Stomach smooth muscle (tissue), 2 donors: ENCODE measurements around the gene GLB1L.

ENCODE experiments used
- H3K27ac ChIP-seq: one replicate; pipeline ENCODE4 v1.7.0; 2013; ENCODE audit warnings: mild to moderate bottlenecking, low read length, inconsistent platforms
- H3K27me3 ChIP-seq, 2 donors: one replicate each; pipeline ENCODE4 v1.7.0; 2013; ENCODE audit warnings: low read length in 2 of 2; ENCODE audit not compliant: insufficient read depth in 2 of 2, control insufficient read depth in 1 of 2
- H3K36me3 ChIP-seq, 2 donors: one replicate each; pipeline ENCODE4 v1.7.0; 2013; ENCODE audit warnings: low read length in 2 of 2; ENCODE audit not compliant: control insufficient read depth in 2 of 2, insufficient read depth in 2 of 2
- H3K4me1 ChIP-seq: one replicate; pipeline ENCODE4 v1.7.0; 2013; ENCODE audit warnings: low read length; ENCODE audit not compliant: control insufficient read depth, insufficient read depth
- H3K4me3 ChIP-seq, 2 donors: one replicate each; pipeline ENCODE4 v1.7.0; 2013; ENCODE audit warnings: low read length in 2 of 2
- H3K9ac ChIP-seq, 2 donors: one replicate each; pipeline ENCODE4 v1.7.0; 2013; ENCODE audit warnings: low read length in 2 of 2, mild to moderate bottlenecking in 1 of 2
- H3K9me3 ChIP-seq, 2 donors: one replicate each; pipeline ENCODE4 v1.7.0; 2013; ENCODE audit warnings: low read length in 2 of 2; ENCODE audit not compliant: control insufficient read depth in 2 of 2
- donor health status: healthy.
- donor health status: Pancreatic carcinoma.

GLB1L gene

DNA sequence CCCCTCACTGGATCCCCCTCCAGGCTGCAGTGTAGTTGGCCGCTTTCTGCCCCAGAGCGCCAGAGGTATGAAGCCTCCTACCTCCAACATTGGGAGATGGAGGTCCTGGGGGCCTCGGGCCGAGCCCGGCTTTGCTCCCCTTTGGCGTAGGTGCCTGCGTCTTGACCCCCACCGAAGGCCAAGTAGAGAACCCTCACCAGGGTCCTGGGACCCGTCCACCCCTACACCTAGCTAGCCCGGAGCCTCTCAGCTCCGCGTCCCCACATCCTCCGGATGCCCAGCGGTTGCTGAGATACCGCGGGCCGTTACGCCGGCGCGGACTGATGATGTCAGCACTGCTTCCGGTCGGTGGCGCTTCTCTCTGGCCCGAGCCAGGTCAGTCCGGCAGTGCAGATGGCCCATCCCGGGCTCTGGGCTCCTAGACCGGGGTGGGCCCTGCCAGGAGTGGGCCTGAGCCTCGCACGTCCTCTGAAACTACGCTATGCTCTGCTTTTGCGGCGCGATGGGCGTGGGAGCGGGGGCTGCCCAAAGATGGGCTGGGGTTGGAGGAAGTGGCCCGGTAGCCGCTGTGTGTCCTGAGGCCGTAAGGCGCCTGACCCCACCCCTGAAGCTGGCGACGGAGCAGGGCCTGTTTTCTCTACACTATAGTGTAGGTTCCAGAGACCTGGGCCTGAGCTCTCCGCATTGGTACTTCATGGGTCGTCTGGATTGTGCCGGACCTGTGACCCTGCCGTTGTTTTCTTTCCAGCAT lies at the start of gene GLB1L, which contains the start of gene STK16:
TSS of gene GLB1L (minus strand) at position 297 of the 751 bp plus-strand sequence. CDS start 1,871 bp downstream, outside the sequence.
TSS of gene STK16 (plus strand) at position 332 of the 751 bp plus-strand sequence. CDS start 521 bp downstream, outside the sequence.
- peak within 1 kb of the TSS; percentile 97 for H3K27ac ChIP-seq
- peaks cover 41% of the 10 kb centered on the region for H3K4me1 ChIP-seq
- H3K36me3 ChIP-seq: peaks cover 12 to 16% of the 10 kb centered on the region in 2 donors
- peak within 1 kb of the TSS; percentile 91 to 94 for H3K4me3 ChIP-seq
- H3K9ac ChIP-seq: peak within 1 kb of the TSS; percentile 98
- H3K27me3 ChIP-seq: no peaks in the 10 kb centered on the region
- H3K9me3 ChIP-seq: no peaks in the 10 kb centered on the region

DNA sequence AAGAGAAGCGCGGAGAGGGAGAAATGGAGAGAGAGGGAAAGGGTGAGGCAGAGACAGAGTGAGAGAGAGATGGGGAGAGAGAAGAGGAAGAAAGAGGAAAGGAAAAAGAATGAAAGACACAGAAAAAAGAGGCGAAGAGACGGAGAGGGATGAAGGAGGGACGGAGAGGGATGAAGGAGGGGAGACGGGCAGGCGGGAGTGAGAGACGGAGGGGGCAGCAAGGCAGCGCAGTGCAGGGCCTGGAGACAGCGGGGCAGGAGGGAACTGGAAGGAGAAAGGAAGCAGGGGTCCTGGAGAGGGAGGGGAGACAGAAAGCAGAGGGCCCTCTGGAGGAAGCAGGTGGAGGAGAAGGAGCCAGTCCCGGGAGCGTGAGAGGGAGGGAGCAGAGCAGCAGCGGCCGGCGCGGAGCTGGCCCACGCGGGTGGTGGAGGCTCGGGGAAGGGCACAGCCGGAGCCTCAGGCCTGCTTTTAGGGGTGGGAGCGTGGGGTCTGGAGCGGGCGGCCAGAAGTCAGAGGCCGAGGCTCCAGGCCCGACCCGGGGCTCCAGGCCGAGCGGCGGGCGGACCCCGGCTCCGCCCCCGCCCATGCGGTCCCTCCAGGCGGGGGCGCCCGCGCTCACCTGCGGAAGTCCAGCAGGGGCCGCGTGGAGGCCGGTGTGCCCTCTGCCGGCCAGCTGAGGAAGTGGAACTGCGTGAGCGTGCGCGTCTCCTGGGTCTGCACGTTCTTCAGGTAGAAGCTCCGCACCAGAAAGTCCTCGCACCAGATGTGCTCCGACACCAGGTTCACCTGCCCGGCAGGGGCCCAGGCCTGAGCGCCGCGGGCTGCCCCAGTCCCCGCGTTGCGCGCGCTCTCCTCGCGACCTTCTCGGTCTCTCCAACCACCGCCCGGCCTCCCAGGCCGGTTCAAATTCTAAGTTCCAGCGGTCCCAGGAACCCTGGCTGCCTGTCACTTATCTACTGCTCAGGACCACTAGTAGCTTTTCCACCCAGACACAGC lies 49.4 kb upstream of the GLB1L start:
- Histone ChIP-seq H3K27me3 (peaks cover 0 to 1% of the 10 kb centered on the region in 2 donors), H3K9ac (peak overlapping the region; percentile 79 to 89), H3K27ac (peak overlapping the region; percentile 78), H3K9me3 (no peaks in the 10 kb centered on the region), H3K36me3 (no peaks in the 10 kb centered on the region), H3K4me1 (peaks cover 26% of the 10 kb centered on the region), H3K4me3 (peak overlapping the region; percentile 67 to 77)

DNA sequence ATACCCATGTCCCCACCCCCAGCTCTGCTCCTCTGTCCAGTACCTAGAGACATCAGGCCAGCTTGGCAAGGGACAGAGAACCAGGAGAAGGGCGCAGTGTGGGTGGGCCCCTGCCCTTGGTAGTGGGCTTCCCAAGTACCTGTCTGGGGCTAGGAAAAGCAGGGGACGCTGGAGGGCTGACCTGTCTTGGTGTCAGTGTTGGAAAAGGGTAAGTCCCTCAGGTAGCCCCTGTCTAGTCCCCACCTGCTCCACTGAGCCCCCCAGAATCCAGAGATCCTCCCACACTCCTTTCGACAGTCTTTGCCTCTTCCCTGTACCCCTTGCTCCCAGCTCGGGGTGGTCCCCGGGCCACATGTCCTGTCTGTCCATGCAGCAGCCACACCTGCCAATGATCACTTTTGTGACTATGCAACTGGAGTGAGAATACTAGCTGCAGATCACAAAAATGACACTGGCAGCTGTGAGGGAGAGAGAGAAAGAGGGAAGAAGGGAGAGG lies 48.5 kb upstream of the GLB1L start:
- Histone ChIP-seq H3K27ac (peak overlapping the region; percentile 78), H3K9ac (peak overlapping the region; percentile 79 to 89), H3K9me3 (no peaks in the 10 kb centered on the region), H3K4me1 (peaks cover 28% of the 10 kb centered on the region), H3K4me3 (peak overlapping the region; percentile 67 to 77), H3K36me3 (no peaks in the 10 kb centered on the region), H3K27me3 (no peaks in the 10 kb centered on the region)

GRCh38 chr2:219292616-219293015 lies 47.4 kb upstream of the GLB1L start:
- H3K27me3 ChIP-seq: no peaks in the 10 kb centered on the region
- H3K27ac ChIP-seq: no peak overlapping the region
- no peak overlapping the region for H3K4me3 ChIP-seq
- no peak overlapping the region for H3K9ac ChIP-seq
- H3K9me3 ChIP-seq: no peaks in the 10 kb centered on the region
- peaks cover 25% of the 10 kb centered on the region for H3K4me1 ChIP-seq
- no peaks in the 10 kb centered on the region for H3K36me3 ChIP-seq

DNA sequence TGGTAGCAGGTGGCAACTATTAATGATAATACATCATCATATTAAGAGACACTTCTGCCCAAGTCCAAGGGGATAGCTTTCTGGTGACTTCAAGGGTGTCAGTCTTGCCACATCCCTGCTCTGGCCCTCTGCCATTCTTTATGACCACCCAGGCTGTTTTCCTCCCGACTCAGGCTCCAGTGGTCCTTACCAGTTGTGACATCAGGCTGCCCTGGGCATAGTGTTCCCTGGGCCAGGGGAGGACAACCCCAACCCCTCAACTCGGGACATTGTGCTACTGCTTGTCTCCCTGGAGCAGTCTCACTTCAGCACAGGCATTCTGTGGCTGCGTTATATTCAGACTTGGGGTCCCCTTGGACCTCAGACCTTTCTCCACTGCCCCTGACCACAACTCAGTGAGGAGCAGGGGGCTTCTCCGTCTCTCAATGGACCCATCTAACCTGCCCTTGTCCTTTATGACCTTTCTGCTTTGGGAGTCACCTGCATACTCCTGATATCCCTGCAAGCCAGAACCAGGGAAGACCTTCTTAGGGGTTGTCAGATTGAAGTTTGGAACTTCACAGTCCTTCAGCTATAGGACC lies 46.8 kb upstream of the GLB1L start:
- peaks cover 25% of the 10 kb centered on the region for H3K4me1 ChIP-seq
- no peaks in the 10 kb centered on the region for H3K9me3 ChIP-seq
- H3K4me3 ChIP-seq: no peak overlapping the region
- no peak overlapping the region for H3K9ac ChIP-seq
- H3K27me3 ChIP-seq: no peaks in the 10 kb centered on the region
- H3K27ac ChIP-seq: no peak overlapping the region
- H3K36me3 ChIP-seq: no peaks in the 10 kb centered on the region

DNA sequence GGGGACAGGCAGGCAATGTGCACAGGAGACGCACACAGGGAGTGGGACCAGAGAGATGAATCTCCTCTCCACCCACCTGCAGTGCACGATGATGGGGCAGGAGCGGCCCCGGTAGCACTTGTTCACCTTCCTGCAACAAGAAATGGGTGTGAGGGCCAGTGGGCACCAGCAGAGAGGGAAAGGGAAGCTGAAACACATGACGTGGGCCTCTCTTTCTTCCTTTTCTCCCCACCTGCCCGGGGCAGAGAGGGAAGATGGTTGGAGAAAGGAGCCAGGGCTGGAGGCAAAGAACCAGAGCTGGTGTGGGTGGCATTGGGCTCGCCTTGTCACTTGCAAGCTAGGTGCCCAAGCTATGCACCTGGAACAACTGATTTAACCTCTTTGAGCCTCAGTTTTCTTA lies 46.1 kb upstream of the GLB1L start:
- Histone ChIP-seq H3K36me3 (peaks cover 0 to 2% of the 10 kb centered on the region in 2 donors), H3K9ac (no peak overlapping the region), H3K27ac (no peak overlapping the region), H3K27me3 (no peaks in the 10 kb centered on the region), H3K4me1 (peaks cover 27% of the 10 kb centered on the region), H3K4me3 (no peak overlapping the region), H3K9me3 (no peaks in the 10 kb centered on the region)

DNA sequence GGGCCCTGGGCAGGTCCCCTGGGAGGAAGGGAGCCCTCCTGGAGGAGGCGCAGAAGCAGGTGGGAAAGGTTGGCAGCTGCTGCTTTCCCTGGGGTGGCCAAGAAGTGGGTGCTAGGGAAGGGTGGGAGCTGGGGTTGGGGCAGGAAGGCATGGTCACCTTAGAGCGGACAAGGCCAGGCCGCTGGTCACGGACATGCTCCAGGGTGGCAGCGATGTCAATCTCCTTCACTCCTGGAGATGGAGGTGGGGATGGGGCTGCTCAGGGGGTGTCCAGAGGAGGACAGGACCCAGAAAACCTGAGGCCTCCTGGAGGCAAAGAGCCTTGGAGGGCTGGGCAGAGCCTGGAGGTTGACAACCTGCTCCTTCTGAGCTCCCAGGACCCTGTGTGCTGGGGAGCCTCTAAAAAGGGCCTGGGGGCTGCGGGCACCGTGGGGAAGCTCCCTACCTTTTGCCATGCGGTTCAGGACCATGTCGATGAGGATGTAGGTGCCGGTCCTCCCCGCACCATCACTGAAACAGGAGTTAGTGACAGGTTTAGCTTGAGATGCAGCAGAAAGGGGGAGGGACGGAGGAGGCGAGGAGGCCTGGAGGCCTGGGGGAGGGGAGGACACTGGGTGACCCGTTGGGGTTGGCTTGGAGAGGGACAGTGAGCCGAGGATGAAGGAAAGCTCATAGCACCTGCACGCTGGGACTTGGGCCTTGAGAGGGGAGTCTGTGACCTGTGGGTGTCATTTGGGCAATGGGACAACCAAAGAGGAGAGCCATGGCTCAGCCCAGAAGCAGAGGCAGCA lies 45.3 kb upstream of the GLB1L start:
- peaks cover 27% of the 10 kb centered on the region for H3K4me1 ChIP-seq
- H3K9me3 ChIP-seq: no peaks in the 10 kb centered on the region
- no peak overlapping the region for H3K4me3 ChIP-seq
- peaks cover 0 to 4% of the 10 kb centered on the region in 2 donors for H3K36me3 ChIP-seq
- H3K27ac ChIP-seq: peak overlapping the region; percentile 66
- no peaks in the 10 kb centered on the region for H3K27me3 ChIP-seq
- H3K9ac ChIP-seq: no peak overlapping the region

- Histone ChIP-seq H3K36me3 (peaks cover 6% of the 10 kb centered on the region in 2 donors), H3K9ac (peak overlapping the region in 1 of 2 donors; percentile 28), H3K4me1 (peaks cover 28% of the 10 kb centered on the region), H3K27ac (peak overlapping the region; percentile 66), H3K4me3 (no peak overlapping the region), H3K27me3 (no peaks in the 10 kb centered on the region), H3K9me3 (no peaks in the 10 kb centered on the region)
Measured at GRCh38 chr2:219289537-219290361, 44.5 kb upstream of the GLB1L start.

- H3K27me3 ChIP-seq: no peaks in the 10 kb centered on the region
- H3K9me3 ChIP-seq: no peaks in the 10 kb centered on the region
- no peak overlapping the region for H3K9ac ChIP-seq
- peaks cover 12% of the 10 kb centered on the region in 2 donors for H3K36me3 ChIP-seq
- no peak overlapping the region for H3K4me3 ChIP-seq
- peak overlapping the region; percentile 66 for H3K27ac ChIP-seq
- H3K4me1 ChIP-seq: peaks cover 27% of the 10 kb centered on the region
Measured at GRCh38 chr2:219289195-219289536, 43.9 kb upstream of the GLB1L start.
